IPS-18c (cell line): ENCODE results near the gene VEZF1.

Experiments
- H3K4me3 ChIP-seq: 2 replicates; pipeline ENCODE4 v1.7.0; 2013; ENCODE audit warnings: low read depth, mild to moderate bottlenecking, low read length, moderate library complexity; ENCODE audit not compliant: insufficient read depth
- H3K9me3 ChIP-seq: one replicate; pipeline ENCODE4 v1.6.1; 2013; ENCODE audit warnings: mild to moderate bottlenecking, low read length, moderate library complexity; ENCODE audit not compliant: control insufficient read depth, insufficient read depth

Gene VEZF1

GRCh38 chr17:57945996-57946797, 41.9 kb downstream of the VEZF1 start:
- H3K4me3 ChIP-seq = no peak overlapping the region
- no peaks in the 10 kb centered on the region for H3K9me3 ChIP-seq

GRCh38 chr17:57944908-57945307, 43.1 kb downstream of the VEZF1 start:
- Histone ChIP-seq H3K9me3 (no peaks in the 10 kb centered on the region), H3K4me3 (no peak overlapping the region)

DNA sequence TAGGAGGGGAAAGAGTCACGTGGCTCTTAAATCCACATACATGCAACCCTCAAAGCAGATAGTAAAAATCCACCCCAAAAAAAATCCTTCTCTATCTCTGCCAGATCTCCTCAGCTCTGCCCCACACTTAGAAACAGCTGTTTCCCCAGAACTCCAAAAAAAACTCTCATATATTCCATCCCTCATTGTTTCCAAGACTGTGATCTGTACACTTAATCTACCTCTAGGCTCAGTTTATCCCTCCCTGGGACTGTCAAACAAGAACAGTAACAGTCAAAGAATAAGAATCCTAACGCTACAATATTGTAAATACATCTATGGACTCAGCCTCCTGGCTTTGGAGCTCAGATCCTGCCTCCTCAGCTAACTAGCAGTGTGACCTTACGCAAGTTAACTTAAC, 44.4 kb downstream of the VEZF1 start:
- Histone ChIP-seq H3K9me3 (no peaks in the 10 kb centered on the region), H3K4me3 (no peak overlapping the region)

DNA sequence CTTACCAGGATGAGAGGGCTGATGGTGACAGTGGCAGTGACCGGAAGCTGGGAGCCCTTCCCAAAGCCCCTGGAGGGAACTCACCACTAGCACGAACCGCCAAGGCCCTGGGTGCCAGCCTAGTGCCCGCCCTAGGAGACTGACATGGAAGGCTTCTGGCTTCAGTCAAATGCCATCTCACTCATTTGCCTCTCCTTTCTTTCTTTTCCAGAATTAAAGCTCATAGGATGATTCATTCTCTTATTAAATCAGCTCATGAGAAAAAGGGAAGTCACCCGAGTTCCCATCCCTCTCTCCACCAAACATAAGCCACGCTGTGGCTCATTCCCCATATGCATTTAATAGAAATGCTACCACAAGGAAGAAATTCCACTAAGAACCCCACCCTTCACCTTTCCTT, 44.9 kb downstream of the VEZF1 start:
- no peak overlapping the region for H3K4me3 ChIP-seq
- H3K9me3 ChIP-seq = no peaks in the 10 kb centered on the region

DNA sequence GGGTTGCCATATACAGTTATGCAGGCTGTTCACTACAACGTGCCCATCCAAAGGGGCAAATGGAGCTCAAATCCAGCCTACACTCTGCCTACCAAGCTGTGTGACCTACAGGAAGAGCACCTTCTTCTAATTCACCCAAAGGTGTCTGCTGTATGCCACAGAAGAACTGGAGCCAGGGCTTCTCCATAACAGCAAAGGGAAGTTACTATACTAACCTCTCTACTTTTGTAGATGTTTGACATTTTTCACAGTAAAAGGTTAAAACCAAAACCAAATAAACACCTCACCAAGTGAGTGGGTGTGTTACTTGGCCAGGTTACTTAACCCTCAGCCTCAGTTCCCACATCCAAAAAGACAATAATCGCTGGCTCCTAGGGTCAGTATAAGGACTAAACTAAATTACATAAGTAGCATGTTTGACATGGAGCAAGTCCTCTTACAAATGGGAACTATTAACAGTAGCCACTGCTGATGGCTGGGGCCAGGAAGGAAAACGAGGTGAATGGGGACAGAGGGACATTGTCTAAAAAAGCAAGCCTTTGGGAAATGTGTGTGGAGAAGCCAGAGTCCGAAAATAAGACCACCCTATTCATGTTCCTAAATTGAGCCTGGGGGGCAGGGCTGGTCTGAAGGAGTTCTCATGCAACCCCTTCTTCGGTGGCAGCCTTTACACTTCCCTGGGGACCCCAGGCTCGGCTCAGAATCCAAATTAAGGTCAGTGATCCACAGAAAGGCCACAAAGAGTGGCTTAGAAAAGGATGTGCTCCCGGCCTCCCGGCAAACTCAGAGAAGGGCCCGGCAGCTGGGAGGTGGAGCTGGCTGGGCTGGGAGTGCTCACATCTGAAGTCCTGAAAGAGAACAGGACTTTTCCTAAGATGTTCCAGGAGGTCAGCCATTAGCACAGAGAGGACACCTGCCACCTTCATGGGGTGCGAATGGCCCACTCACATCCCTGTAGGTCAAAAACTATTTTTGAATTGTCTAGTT, 46.4 kb downstream of the VEZF1 start:
- Histone ChIP-seq H3K4me3 (no peak overlapping the region), H3K9me3 (no peaks in the 10 kb centered on the region)

GRCh38 chr17:57940653-57941329, 47.3 kb downstream of the VEZF1 start:
- Histone ChIP-seq H3K9me3 (no peaks in the 10 kb centered on the region), H3K4me3 (no peak overlapping the region)

DNA sequence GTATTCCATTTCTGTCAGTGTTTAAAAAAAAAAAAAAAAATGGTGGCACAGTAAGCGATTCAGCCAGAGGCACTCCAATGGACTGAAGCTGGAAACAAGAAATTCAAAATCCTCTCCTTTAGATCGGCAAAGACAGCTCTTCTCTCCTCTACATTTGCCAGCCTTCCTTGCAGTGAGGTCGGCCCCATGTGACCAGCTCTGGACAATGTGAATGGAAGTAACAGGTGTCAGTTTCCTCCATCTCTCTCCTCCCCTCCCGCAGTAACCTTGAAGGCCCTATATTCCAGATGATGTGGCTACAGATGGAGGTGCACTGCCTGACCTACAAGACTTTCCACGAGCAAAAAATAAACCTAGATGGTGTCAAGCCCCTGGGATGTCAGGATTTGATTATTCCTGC, 47.8 kb downstream of the VEZF1 start:
- Histone ChIP-seq H3K4me3 (no peak overlapping the region), H3K9me3 (no peaks in the 10 kb centered on the region)

DNA sequence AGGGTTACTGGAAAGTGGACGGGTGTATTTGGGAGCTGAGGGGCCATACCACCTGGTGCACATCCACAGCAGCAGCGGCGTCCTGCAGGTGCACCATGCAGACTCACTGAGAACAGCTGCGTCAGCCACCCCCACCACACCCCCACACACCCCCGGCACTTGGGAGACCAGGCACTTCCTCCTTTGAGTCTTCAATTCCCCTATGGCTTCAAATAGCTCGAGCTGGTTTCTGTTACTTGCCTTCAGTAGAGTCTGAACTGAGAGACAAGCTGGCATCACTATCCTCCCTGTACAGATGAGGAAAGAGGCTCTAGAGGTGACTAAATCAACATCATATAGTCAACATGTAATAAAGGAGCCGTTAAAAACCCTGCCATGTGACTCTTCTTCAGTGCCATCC, 48.3 kb downstream of the VEZF1 start:
- Histone ChIP-seq H3K9me3 (no peaks in the 10 kb centered on the region), H3K4me3 (no peak overlapping the region)

DNA sequence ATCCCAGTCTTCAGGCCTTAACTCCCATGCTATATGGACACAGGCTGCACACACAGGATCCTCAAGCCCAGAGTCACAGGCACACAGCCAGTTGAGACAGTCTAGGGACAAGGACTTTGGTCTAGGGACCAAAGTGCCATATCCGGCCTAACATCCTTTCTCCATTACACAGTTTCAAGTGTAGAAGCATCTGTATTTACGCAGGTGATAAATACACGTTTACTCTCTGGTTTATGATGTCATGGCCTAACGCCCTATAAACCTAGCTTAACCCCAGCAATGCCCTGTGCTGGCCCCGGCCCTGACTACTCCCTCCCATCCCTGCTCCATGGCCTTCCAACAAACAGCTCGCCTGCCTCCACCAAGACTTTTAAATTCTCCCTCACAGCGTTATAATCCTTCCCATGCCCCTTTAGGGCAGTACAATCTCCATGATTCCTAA, 50.0 kb downstream of the VEZF1 start:
- no peak overlapping the region for H3K4me3 ChIP-seq
- H3K9me3 ChIP-seq = no peaks in the 10 kb centered on the region

DNA sequence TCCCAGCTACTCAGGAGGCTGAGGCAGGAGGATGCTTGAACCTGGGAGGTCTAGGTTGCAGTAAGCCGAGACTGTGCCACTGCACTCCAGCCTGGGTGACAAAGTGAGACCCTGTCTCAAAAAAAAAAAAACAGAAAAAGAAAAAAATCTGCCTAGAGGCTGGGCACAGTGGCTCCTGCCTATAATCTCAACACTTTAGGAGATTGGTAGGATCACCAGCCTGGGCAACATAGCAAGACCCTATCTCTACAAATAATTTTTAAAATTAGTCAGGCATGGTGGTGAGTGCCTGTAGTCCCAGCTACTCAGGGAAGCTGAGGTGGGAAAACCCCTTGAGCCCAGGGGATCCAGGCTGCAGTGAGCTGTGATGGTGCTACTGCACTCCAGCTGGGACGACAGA, 50.6 kb downstream of the VEZF1 start:
- no peak overlapping the region for H3K4me3 ChIP-seq
- H3K9me3 ChIP-seq = no peaks in the 10 kb centered on the region

- no peaks in the 10 kb centered on the region for H3K9me3 ChIP-seq
- H3K4me3 ChIP-seq = no peak overlapping the region; the same call in 1 of the 2 replicates
Observed at GRCh38 chr17:57935833-57936807, 51.9 kb downstream of the VEZF1 start.

DNA sequence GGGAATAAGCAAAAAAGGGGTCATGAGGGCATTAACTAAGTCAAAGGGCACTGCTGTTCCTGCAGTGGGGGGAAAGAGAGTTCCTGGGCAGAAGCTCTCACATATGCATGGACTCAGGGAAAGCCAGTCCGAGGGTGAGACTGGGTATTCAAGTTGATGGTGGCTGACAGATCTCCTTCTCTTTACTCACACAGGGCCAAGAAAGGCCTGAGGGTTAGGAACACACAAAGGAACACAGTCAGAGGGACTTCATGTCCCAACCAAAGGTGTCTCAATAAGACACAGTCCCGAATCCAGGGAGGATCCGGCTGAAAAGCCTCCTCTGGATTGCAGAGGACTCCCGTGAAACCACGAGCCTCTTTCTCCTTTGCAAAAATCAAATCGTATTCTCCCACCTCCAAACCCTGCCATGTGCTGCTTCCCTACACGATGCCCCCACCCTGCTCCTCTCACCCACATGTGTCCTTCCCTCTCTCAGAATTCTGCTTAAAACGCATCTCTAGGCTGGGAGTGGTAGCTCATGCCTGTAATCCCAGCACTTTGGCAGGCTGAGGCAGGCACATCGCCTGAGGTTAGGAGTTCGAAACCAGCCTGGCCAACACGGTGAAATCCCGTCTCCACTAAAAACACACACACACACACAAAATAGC, 56.4 kb downstream of the VEZF1 start:
- no peaks in the 10 kb centered on the region for H3K9me3 ChIP-seq
- H3K4me3 ChIP-seq = no peak overlapping the region

DNA sequence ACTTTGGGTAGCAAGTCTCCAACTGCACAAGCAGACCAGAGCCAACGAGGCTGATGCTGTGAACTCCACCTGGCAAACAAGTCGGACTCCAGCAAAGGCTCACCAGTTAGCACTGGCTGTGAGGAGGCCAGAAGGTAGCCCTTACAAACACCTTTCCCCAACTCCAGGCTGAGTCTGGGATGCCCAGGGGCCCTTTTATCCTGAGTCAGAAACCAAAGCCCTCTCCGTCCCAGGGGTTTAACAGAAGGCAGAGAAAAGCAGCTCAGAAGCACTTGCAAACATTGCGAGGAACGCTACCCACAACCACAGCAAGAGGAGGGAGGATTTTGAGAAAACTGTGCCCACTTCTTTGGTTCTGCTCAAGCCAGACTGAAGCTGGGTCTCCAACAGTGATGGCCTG, 57.8 kb downstream of the VEZF1 start:
- Histone ChIP-seq H3K4me3 (no peak overlapping the region), H3K9me3 (no peaks in the 10 kb centered on the region)

DNA sequence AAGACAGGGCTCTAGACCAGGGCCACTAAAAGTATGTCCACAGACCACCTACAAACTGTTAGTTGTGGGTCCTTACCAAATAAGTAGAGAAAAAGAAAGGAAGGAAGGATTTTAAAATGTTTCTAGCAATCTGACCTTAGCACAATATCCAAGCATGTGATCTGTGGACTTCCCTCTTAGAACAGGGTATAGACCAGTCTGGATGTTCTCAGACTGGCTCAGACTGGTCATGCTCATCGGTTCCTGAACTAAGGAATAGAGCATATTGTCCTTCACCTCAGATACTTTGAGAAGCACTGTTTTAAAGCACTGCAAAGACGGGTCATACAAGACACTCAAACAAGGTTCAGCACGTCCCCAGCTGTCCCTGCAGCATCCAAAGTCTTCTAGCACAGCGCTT, 58.7 kb downstream of the VEZF1 start:
- Histone ChIP-seq H3K9me3 (no peaks in the 10 kb centered on the region), H3K4me3 (no peak overlapping the region)

- H3K9me3 ChIP-seq = no peaks in the 10 kb centered on the region
Observed at GRCh38 chr17:57928928-57929327, 59.1 kb downstream of the VEZF1 start.

DNA sequence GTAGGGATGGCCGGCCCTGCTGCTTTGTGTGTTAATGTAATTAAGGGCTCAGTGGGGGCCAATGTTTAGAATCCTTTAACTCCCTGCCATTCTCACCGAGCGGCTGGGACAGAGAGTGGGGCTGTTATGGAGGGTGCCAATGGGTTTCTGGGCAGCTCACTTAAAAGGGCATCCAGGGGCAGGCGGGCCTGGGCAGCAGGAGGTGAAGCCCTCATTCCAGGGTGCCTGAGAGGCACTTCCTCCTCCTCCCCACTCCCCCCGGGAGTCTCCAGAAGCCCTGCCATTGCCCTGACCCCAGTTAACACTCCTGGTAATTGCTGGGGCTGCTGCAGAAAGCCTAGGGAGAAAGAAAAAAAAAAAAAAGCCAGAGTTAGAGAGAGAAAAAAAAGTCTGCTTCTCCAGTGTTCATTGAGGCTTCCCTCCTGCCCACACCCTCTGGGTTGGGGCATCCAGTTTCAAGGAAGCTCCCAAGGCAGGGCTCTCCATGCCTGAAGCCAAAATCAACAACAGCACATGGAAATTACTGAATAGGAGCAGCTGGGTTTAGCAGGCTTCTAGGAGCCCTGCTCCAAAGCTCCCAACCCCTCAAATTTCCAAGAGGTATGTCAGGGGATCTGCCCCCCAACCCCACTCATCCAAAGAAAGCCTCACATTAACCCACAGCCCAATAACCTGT, 60.9 kb downstream of the VEZF1 start:
- no peak overlapping the region for H3K4me3 ChIP-seq
- no peaks in the 10 kb centered on the region for H3K9me3 ChIP-seq

More at GRCh38 chr17:57928928-57929327, 59.1 kb downstream of the VEZF1 start:
- H3K4me3 ChIP-seq = no peak overlapping the region
